VCaP (cell line): Measurements from ENCODE around the gene SESN3.
"Not testable (repeated sequence)": the region's sequence is repeated elsewhere in the genome, so short reads cannot be mapped to it uniquely, and the experiment has no call there.

Experiments used
- H3K27ac ChIP-seq: fragments of 450-650 bp; 2 replicates; pipeline ENCODE4 v1.5.1; 2017
- TF ChIP-seq, protein P1 (sequence below): fragments of 450-650 bp; conservative IDR thresholded peaks from 2 replicates; pipeline ENCODE4 v1.5.1; 2017; ENCODE audit warnings: mild to moderate bottlenecking, moderate library complexity

Gene SESN3

DNA sequence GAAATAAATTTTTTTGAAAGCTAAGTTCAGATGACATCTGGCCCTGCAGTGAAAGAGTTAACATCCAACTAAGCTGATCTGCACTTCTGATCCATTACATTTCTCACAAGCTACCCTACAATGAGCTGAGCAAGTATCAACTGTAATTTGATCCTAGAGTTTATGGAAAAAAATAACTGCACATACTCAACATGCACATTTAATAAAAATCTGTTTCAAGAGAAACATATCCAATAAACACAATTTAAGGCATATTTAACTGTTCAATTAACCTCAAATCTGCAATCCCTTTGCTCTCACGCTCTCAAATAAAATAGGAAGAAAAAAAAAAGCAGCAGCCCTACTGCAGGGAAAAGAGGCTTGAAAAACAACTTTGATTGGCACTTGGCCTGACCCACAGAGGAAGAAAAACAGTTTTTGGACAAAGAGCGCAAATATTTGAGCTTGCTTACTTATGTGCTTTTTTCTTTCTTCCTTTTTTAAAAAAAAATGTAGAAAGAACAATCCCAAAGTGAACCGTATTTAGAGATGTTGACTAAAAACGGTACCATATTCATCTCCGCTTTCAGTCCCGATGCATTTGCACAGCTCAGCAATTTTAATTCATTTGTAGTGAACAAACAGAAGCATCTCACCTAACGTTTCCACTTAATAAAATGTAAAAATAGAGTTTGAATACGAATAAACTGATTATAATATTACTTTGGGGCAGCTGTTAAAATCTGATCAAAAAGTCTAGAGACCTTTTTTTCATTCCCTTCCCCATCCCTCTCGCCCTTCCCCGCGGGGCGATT is 1.6 kb downstream of the SESN3 start:
- peak overlapping the region; percentile 97 for H3K27ac ChIP-seq
- TF ChIP-seq, protein P1, sequence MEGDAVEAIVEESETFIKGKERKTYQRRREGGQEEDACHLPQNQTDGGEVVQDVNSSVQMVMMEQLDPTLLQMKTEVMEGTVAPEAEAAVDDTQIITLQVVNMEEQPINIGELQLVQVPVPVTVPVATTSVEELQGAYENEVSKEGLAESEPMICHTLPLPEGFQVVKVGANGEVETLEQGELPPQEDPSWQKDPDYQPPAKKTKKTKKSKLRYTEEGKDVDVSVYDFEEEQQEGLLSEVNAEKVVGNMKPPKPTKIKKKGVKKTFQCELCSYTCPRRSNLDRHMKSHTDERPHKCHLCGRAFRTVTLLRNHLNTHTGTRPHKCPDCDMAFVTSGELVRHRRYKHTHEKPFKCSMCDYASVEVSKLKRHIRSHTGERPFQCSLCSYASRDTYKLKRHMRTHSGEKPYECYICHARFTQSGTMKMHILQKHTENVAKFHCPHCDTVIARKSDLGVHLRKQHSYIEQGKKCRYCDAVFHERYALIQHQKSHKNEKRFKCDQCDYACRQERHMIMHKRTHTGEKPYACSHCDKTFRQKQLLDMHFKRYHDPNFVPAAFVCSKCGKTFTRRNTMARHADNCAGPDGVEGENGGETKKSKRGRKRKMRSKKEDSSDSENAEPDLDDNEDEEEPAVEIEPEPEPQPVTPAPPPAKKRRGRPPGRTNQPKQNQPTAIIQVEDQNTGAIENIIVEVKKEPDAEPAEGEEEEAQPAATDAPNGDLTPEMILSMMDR = no peak

GRCh38 chr11:95228081-95228749 is 2.8 kb downstream of the SESN3 start:
- H3K27ac ChIP-seq = peak overlapping the region; percentile 97

DNA sequence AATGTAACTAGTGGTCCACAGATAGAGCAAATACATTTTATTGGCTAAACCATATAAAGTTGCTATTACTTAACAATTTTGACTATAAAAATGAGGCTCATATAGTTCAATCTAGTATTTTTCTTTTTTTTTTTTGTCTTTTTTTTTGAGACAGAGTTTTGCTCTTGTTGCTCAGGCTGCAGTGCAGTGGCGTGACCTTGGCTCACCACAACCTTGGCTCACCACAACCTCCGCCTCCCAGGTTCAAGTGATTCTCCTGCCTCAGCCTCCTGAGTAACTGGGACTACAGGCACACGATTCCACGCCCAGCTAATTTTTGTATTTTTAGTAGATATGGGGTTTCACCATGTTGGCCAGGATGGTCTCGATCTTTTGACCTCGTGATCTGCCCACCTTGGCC is 3.9 kb downstream of the SESN3 start:
- H3K27ac ChIP-seq = peak overlapping the region; percentile 97

More at GRCh38 chr11:95228081-95228749, 2.8 kb downstream of the SESN3 start:
- TF ChIP-seq, protein P1 = no peak

DNA sequence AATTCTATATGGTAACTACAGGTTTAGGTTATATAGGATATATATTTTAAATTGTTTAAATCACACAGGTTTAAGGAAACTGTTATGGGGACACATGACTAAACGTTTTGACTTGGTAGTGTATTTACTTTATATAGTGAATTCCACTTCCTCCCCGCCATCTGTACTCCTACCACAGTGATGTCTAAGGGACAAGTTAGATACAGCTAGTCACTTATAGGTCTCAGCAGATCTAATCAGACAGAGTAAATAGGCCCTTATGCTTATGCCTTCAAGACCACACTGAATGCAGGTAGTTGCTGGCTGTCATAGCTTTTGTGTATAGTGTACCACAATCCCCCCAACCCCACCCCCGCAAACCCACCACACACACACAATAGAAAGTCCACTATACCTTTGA is 8.2 kb downstream of the SESN3 start:
- TF ChIP-seq, protein P1 = no peak
- H3K27ac ChIP-seq = no peak overlapping the region

DNA sequence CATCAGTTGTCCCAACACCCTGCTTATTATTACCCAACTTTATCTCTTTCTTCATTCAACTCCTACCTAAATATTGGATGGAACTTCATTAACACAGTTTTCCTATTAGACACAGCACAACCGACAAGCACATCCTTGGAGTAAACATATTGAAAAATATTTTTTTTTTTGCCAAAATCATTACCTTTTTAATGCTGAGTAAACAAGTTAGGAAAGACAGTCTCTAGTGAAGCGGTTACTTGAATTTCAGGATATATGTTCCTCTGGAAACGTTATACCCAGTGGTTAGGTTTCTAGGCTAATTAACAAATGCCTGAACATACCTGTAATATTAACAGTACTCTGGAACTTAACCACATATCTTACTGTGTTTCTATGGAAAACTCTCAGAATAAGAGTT is 11.4 kb downstream of the SESN3 start:
- TF ChIP-seq, protein P1 = no peak
- no peak overlapping the region for H3K27ac ChIP-seq

DNA sequence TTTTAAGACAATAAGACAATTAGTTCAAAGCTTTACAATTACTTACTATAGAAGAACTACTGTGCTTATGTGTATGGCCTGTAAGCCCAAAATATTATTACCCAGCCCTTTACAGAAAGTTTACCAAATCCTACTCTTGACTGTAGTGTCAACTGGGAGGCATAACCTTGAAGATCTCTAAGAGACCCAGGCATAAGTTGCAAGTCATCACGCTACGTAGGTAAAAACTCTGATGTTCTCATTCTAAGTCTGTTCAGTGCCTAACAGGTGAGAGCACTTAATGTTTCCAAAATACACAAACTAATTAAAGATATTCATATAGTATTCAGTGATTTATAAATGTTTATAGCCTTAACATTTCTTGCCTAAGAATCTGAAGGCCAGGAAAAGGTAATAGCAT is 12.9 kb downstream of the SESN3 start:
- H3K27ac ChIP-seq = no peak overlapping the region
- TF ChIP-seq, protein P1 = no peak

- no peak overlapping the region for H3K27ac ChIP-seq
- TF ChIP-seq, protein P1 = no peak
Observed at GRCh38 chr11:95212609-95213008, 18.4 kb downstream of the SESN3 start.

DNA sequence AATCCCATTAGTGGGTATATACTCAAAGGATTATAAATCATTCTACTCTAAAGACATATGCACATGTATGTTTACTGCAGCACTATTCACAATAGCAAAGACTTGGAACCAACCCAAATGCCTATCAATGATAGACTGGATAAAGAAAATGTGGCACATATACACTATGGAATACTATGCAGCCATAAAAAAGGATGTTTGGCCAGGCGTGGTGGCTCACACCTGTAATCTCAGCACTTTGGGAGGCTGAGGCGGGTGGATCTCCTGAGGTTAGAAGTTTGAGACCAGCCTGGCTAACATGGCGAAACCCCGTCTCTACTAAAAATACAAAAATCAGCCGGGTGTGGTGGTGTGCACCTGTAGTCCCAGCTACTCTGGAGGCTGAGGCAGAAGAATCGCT is 21.5 kb downstream of the SESN3 start:
- not testable (repeated sequence) for H3K27ac ChIP-seq
